HEK293T (cell line): ENCODE results near the gene SLC45A1.

Experiments used
- CTCF ChIA-PET: fragments of 350-600 bp; formaldehyde crosslinking; extraction: SDS; loops from one replicate; lab custom pipeline; 2021; ENCODE audit warnings: antibody characterized with exemption, inconsistent platforms; lab: Yijun Ruan, JAX
- POLR2A ChIA-PET: fragments of 350-600 bp; formaldehyde crosslinking; extraction: SDS; loops from one replicate; lab custom pipeline; 2020; ENCODE audit warnings: antibody characterized with exemption, inconsistent platforms; lab: Yijun Ruan, JAX
- DNase-seq: peaks from one replicate; pipeline ENCODE4 v3.0.0; 2012; ENCODE audit warnings: mixed read lengths; ENCODE audit errors: extremely low spot score
- ARNT ChIP-seq: fragments of 450-650 bp; IDR thresholded peaks from 2 replicates; pipeline ENCODE4 v1.6.1; 2017; ENCODE audit warnings: mild to moderate bottlenecking
- BHLHE40 ChIP-seq: fragments of 450-650 bp; IDR thresholded peaks from 2 replicates; pipeline ENCODE4 v1.6.1; 2016; ENCODE audit warnings: mild to moderate bottlenecking, moderate library complexity, borderline replicate concordance
- CTBP1 ChIP-seq: fragments of 450-650 bp; IDR thresholded peaks from 2 replicates; pipeline ENCODE4 v1.6.1; 2016; ENCODE audit warnings: borderline replicate concordance
- ELF4 ChIP-seq: fragments of 450-650 bp; IDR thresholded peaks from 2 replicates; pipeline ENCODE4 v1.6.1; 2017; ENCODE audit warnings: antibody characterized with exemption
- FOXA1 ChIP-seq: fragments of 450-650 bp; IDR thresholded peaks from 2 replicates; pipeline ENCODE4 v1.6.1; 2016; ENCODE audit warnings: mild to moderate bottlenecking
- FOXK2 ChIP-seq: fragments of 450-650 bp; IDR thresholded peaks from 2 replicates; pipeline ENCODE4 v1.6.1; 2016; ENCODE audit warnings: mild to moderate bottlenecking
- FOXM1 ChIP-seq: fragments of 450-650 bp; IDR thresholded peaks from 2 replicates; pipeline ENCODE4 v1.6.1; 2017; ENCODE audit warnings: mild to moderate bottlenecking, borderline replicate concordance
- HDGF ChIP-seq: fragments of 450-650 bp; IDR thresholded peaks from 2 replicates; pipeline ENCODE4 v1.6.1; 2017; ENCODE audit warnings: antibody characterized with exemption, borderline replicate concordance
- L3MBTL2 ChIP-seq: fragments of 450-650 bp; conservative IDR thresholded peaks from 2 replicates; pipeline ENCODE4 v1.6.1; 2016; ENCODE audit warnings: mild to moderate bottlenecking
- LEF1 ChIP-seq: fragments of 450-650 bp; IDR thresholded peaks from 2 replicates; pipeline ENCODE4 v1.6.1; 2017; ENCODE audit warnings: mild to moderate bottlenecking, borderline replicate concordance
- NFRKB ChIP-seq: fragments of 450-650 bp; IDR thresholded peaks from 2 replicates; pipeline ENCODE4 v1.6.1; 2016; ENCODE audit warnings: mild to moderate bottlenecking, moderate library complexity
- PKNOX1 ChIP-seq: fragments of 450-650 bp; IDR thresholded peaks from 2 replicates; pipeline ENCODE4 v1.6.1; 2016
- SP1 ChIP-seq: fragments of 450-650 bp; IDR thresholded peaks from 2 replicates; pipeline ENCODE4 v1.6.1; 2017
- SUZ12 ChIP-seq: fragments of 450-650 bp; IDR thresholded peaks from 2 replicates; pipeline ENCODE4 v1.6.1; 2016; ENCODE audit warnings: mild to moderate bottlenecking
- TARDBP ChIP-seq: fragments of 450-650 bp; IDR thresholded peaks from 2 replicates; pipeline ENCODE4 v1.6.1; 2016
- ZNF384 ChIP-seq: fragments of 450-650 bp; IDR thresholded peaks from 2 replicates; pipeline ENCODE4 v1.6.1; 2016

Gene SLC45A1

GRCh38 chr1:8332806-8333205 lies 14.9 kb downstream of the SLC45A1 start:
- ChIA-PET POLR2A (no interaction called here), CTCF (no interaction called here)
- DNase-seq = no peak
- TF ChIP-seq FOXK2 (no peak), FOXM1 (no peak), BHLHE40 (no peak), SUZ12 (no peak), LEF1 (no peak), PKNOX1 (no peak), L3MBTL2 (no peak), FOXA1 (no peak)

GRCh38 chr1:8333246-8333987 lies 15.5 kb downstream of the SLC45A1 start:
- TF ChIP-seq FOXK2 = no peak
- no peak for TF ChIP-seq ELF4
- no peak for TF ChIP-seq SUZ12
- TF ChIP-seq PKNOX1 = no peak
- TF ChIP-seq ZNF384 = no peak
- no peak for TF ChIP-seq TARDBP
- no peak for TF ChIP-seq FOXA1
- no peak for TF ChIP-seq L3MBTL2
- no peak for TF ChIP-seq SP1
- TF ChIP-seq BHLHE40 = no peak
- TF ChIP-seq HDGF = no peak
- no peak for TF ChIP-seq LEF1
- no peak for TF ChIP-seq ARNT
- ChIA-PET POLR2A (no interaction called here), CTCF (interaction anchor here (1.0 kb wide), 1 partner anchor 17 kb away, joined by 4 read pairs; no protein-coding TSS in a partner anchor)
- no peak for DNase-seq

DNA sequence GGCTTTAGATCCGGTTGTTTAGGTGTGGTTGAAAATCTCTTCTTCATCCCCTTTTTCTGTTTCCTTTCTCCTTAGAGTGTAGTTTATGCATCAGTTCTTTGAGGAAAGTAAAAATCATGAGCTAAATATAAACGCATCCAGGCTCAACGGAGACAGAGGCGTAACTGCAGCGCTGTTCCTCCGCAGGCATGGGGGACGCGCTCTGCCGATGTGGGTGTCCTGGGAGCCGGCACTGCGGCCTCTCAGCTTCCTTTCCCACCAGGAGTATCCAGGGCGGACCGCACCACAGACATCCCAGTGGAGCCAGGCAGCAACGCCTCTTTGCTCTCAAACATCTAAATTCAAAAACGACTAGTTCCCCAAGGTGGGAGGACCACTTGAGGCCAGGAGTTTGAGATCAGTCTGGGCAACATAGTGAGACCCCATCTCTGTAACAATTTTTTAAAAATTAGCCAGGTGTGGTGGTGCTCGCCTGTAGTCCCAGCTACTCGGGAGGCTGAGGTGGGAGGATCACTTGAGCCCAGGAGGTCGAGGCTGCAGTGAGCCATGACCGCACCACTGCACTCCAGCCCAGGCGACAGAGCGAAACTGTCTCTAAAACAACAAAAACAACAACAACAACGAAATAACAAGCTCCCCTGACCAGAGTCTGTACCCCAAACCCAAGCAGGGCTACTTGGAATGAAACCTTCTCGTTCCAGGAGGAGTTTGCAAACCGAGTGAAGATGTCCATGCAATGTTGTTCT lies 16.4 kb downstream of the SLC45A1 start:
- CTCF ChIA-PET = interaction anchor here (1.0 kb wide), 1 partner anchor 16 kb away, joined by 4 read pairs; no protein-coding TSS in a partner anchor

GRCh38 chr1:8335246-8335645 lies 17.3 kb downstream of the SLC45A1 start:
- no peak for DNase-seq
- POLR2A ChIA-PET = no interaction called here
- TF ChIP-seq NFRKB (no peak), LEF1 (no peak), L3MBTL2 (no peak), SUZ12 (no peak), SP1 (no peak), FOXM1 (no peak), PKNOX1 (no peak), TARDBP (no peak), CTBP1 (no peak), FOXK2 (no peak), HDGF (no peak), BHLHE40 (no peak), ZNF384 (no peak)

More for the DNA sequence above, 16.4 kb downstream of the SLC45A1 start:
- POLR2A ChIA-PET = no interaction called here
- TF ChIP-seq FOXM1 = no peak
- DNase-seq = no peak

DNA sequence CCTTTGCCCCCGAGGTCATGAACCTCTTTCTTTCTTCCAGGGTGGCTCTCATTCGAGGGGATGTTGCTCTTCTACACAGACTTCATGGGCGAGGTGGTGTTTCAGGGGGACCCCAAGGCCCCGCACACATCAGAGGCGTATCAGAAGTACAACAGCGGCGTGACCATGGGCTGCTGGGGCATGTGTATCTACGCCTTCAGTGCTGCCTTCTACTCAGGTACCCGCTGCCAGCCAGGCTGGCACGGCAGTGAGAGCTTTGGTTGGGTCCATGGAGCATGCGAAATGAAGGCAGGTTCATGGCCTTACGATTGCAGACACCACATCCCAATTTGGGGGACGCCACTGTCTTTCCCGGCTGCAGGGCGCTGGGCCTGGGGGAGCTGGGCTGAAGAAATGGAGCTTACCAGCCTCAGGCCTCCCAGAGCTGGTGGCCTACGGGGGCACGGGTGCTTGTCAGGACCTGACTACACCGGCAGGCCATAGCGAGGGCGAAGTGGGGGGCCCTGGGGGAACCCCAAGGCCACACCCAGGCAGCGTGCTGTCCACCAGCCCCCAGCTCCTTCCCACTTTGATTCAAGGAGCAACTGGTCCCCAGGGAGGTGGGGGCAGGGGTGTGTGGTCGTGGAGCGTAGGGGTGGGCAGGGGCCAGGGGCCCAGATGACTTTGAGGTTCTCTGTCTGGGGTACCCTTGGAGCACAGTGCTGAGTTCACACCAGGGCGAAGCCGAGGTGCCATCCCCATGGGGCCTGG lies 20.0 kb downstream of the SLC45A1 start:
- DNase-seq = no peak
- ChIA-PET POLR2A (no interaction called here), CTCF (no interaction called here)
- no peak for TF ChIP-seq FOXM1
- no peak for TF ChIP-seq L3MBTL2
- no peak for TF ChIP-seq NFRKB
- TF ChIP-seq FOXK2 = no peak

More at GRCh38 chr1:8335246-8335645, 17.3 kb downstream of the SLC45A1 start:
- CTCF ChIA-PET = no interaction called here

- no peak for DNase-seq
- ChIA-PET POLR2A (no interaction called here), CTCF (no interaction called here)
- no peak for TF ChIP-seq BHLHE40
- TF ChIP-seq NFRKB = no peak
- no peak for TF ChIP-seq FOXK2
- no peak for TF ChIP-seq HDGF
- TF ChIP-seq FOXA1 = no peak
- no peak for TF ChIP-seq FOXM1
- no peak for TF ChIP-seq SUZ12
- no peak for TF ChIP-seq ZNF384
- TF ChIP-seq TARDBP = no peak
- no peak for TF ChIP-seq SP1
- no peak for TF ChIP-seq PKNOX1
- TF ChIP-seq ARNT = no peak
- TF ChIP-seq LEF1 = no peak
- TF ChIP-seq L3MBTL2 = no peak
- TF ChIP-seq ELF4 = no peak
- no peak for TF ChIP-seq CTBP1
Measured at GRCh38 chr1:8338526-8339202, 20.8 kb downstream of the SLC45A1 start.
